ENCODE results near the gene PRPF31. TPM values are rescaled to one million over a fixed set of nuclear protein-coding genes. Genes with fewer than 3 reads are reported as not detected.
"Not testable (repeated sequence)": the region's sequence is repeated elsewhere in the genome, so short reads cannot be mapped to it uniquely, and the experiment has no call there.

Gene PRPF31
- total and polyA plus RNA-seq, 5 donors from 2014 or later, result 57.8 to 74.8 (median 65.6) TPM

GRCh38 chr19:54094426-54095000 is 21.0 kb upstream of the PRPF31 start:
- H3K27me3 Mint-ChIP-seq, result peaks cover 16% of the 10 kb centered on the region
- no peak overlapping the region for H3K27ac Mint-ChIP-seq
- Histone ChIP-seq H3K9me3 (ENCODE audit: control insufficient read depth in 2 of 2, low read length in 2 of 2) (no peaks in the 10 kb centered on the region), H3K27me3 (ENCODE audit: control insufficient read depth, insufficient read depth, low read length) (no peaks in the 10 kb centered on the region), H3K4me3 (ENCODE audit: low read depth, low read length) (no peak overlapping the region), H3K27ac (ENCODE audit: insufficient read depth, low read length, poor library complexity, severe bottlenecking) (no peak overlapping the region), H3K4me1 (ENCODE audit: control insufficient read depth, insufficient read depth, low read length, poor library complexity, severe bottlenecking) (peaks cover 7% of the 10 kb centered on the region), H3K36me3 (ENCODE audit: control insufficient read depth, insufficient read depth, low read length) (no peaks in the 10 kb centered on the region)
- peak overlapping the region in 1 of 4 donors; percentile 21 for H3K4me3 Mint-ChIP-seq
- ATAC-seq (ENCODE audit: low read depth in 2 of 2), result no peak
- H3K9me3 Mint-ChIP-seq, result peaks cover 0 to 4% (median 0%) of the 10 kb centered on the region in 7 donors
- peaks cover 4 to 9% (median 7%) of the 10 kb centered on the region in 4 donors for H3K4me1 Mint-ChIP-seq
- no peak for DNase-seq
- H3K36me3 Mint-ChIP-seq, result no peaks in the 10 kb centered on the region

GRCh38 chr19:54095136-54095858 is 20.3 kb upstream of the PRPF31 start:
- H3K36me3 ChIP-seq (ENCODE audit: control insufficient read depth, insufficient read depth, low read length), result no peaks in the 10 kb centered on the region
- peak overlapping the region in 1 of 4 donors; percentile 85 for H3K4me3 Mint-ChIP-seq
- H3K9me3 Mint-ChIP-seq, result peaks cover 0 to 4% (median 0%) of the 10 kb centered on the region in 7 donors
- DNase-seq (no peak), ATAC-seq (ENCODE audit: low read depth in 2 of 2) (no peak)
- H3K4me1 Mint-ChIP-seq, result peaks cover 4 to 9% (median 7%) of the 10 kb centered on the region in 4 donors
- no peak overlapping the region for H3K27ac ChIP-seq (ENCODE audit: insufficient read depth, low read length, poor library complexity, severe bottlenecking)
- peaks cover 16% of the 10 kb centered on the region for H3K27me3 Mint-ChIP-seq
- H3K27ac Mint-ChIP-seq, result no peak overlapping the region
- H3K36me3 Mint-ChIP-seq, result no peaks in the 10 kb centered on the region
- H3K4me3 ChIP-seq (ENCODE audit: low read depth, low read length), result no peak overlapping the region
- no peaks in the 10 kb centered on the region for H3K27me3 ChIP-seq (ENCODE audit: control insufficient read depth, insufficient read depth, low read length)
- H3K9me3 ChIP-seq (ENCODE audit: control insufficient read depth in 2 of 2, low read length in 2 of 2), result no peaks in the 10 kb centered on the region
- H3K4me1 ChIP-seq (ENCODE audit: control insufficient read depth, insufficient read depth, low read length, poor library complexity, severe bottlenecking), result peaks cover 7% of the 10 kb centered on the region

- H3K27ac ChIP-seq (ENCODE audit: insufficient read depth, low read length, poor library complexity, severe bottlenecking); H3K4me1 Mint-ChIP-seq; H3K36me3 ChIP-seq (ENCODE audit: control insufficient read depth, insufficient read depth, low read length); H3K9me3 Mint-ChIP-seq; H3K4me3 ChIP-seq (ENCODE audit: low read depth, low read length); H3K4me1 ChIP-seq (ENCODE audit: control insufficient read depth, insufficient read depth, low read length, poor library complexity, severe bottlenecking); H3K9me3 ChIP-seq (ENCODE audit: control insufficient read depth in 2 of 2, low read length in 2 of 2); H3K36me3 Mint-ChIP-seq; H3K27me3 ChIP-seq (ENCODE audit: control insufficient read depth, insufficient read depth, low read length): not testable (repeated sequence)
- peak; percentile 34 to 67 (median 46) for DNase-seq
- H3K27ac Mint-ChIP-seq, result peak overlapping the region in 2 of 3 donors; percentile 58 to 90
- ATAC-seq (ENCODE audit: low read depth in 2 of 2), result peak; percentile 75 to 78
- H3K27me3 Mint-ChIP-seq, result peaks cover 16% of the 10 kb centered on the region
- peak overlapping the region; percentile 15 to 85 (median 74) for H3K4me3 Mint-ChIP-seq
These were observed 19.5 kb upstream of the PRPF31 start for GRCh38 chr19:54095859-54096616.

- Histone ChIP-seq H3K9me3 (ENCODE audit: control insufficient read depth in 2 of 2, low read length in 2 of 2) (no peaks in the 10 kb centered on the region), H3K27ac (ENCODE audit: insufficient read depth, low read length, poor library complexity, severe bottlenecking) (no peak overlapping the region), H3K36me3 (ENCODE audit: control insufficient read depth, insufficient read depth, low read length) (no peaks in the 10 kb centered on the region), H3K4me3 (ENCODE audit: low read depth, low read length) (no peak overlapping the region), H3K4me1 (ENCODE audit: control insufficient read depth, insufficient read depth, low read length, poor library complexity, severe bottlenecking) (peaks cover 7% of the 10 kb centered on the region), H3K27me3 (ENCODE audit: control insufficient read depth, insufficient read depth, low read length) (no peaks in the 10 kb centered on the region)
- Mint-ChIP-seq H3K4me1 (peaks cover 4 to 12% (median 10%) of the 10 kb centered on the region in 4 donors), H3K27ac (peak overlapping the region; percentile 6 to 90 (median 58)), H3K27me3 (peaks cover 16% of the 10 kb centered on the region), H3K9me3 (peaks cover 0 to 4% (median 0%) of the 10 kb centered on the region in 7 donors), H3K4me3 (peak overlapping the region in 3 of 4 donors; percentile 65 to 79 (median 67)), H3K36me3 (no peaks in the 10 kb centered on the region)
- DNase-seq, result peak in 2 of 3 donors; percentile 33 to 54
- peak in 1 of 2 donors; percentile 29 for ATAC-seq (ENCODE audit: low read depth in 2 of 2)
These were observed 18.9 kb upstream of the PRPF31 start for GRCh38 chr19:54096617-54097106.

- Histone ChIP-seq H3K4me1 (ENCODE audit: control insufficient read depth, insufficient read depth, low read length, poor library complexity, severe bottlenecking) (peaks cover 19% of the 10 kb centered on the region), H3K36me3 (ENCODE audit: control insufficient read depth, insufficient read depth, low read length) (no peaks in the 10 kb centered on the region), H3K27ac (ENCODE audit: insufficient read depth, low read length, poor library complexity, severe bottlenecking) (no peak overlapping the region), H3K4me3 (ENCODE audit: low read depth, low read length) (no peak overlapping the region), H3K9me3 (ENCODE audit: control insufficient read depth in 2 of 2, low read length in 2 of 2) (no peaks in the 10 kb centered on the region), H3K27me3 (ENCODE audit: control insufficient read depth, insufficient read depth, low read length) (no peaks in the 10 kb centered on the region)
- H3K27me3 Mint-ChIP-seq, result peaks cover 15% of the 10 kb centered on the region
- DNase-seq (no peak), ATAC-seq (ENCODE audit: low read depth in 2 of 2) (no peak)
- no peak overlapping the region for H3K27ac Mint-ChIP-seq
- peaks cover 10 to 29% (median 16%) of the 10 kb centered on the region in 4 donors for H3K4me1 Mint-ChIP-seq
- H3K36me3 Mint-ChIP-seq, result no peaks in the 10 kb centered on the region
- H3K9me3 Mint-ChIP-seq, result peaks cover 0 to under 1% (median 0%) of the 10 kb centered on the region in 7 donors
- H3K4me3 Mint-ChIP-seq, result peak overlapping the region in 1 of 4 donors; percentile 23
These were observed 16.2 kb upstream of the PRPF31 start for GRCh38 chr19:54099190-54099902.

GRCh38 chr19:54099903-54100255 is 15.7 kb upstream of the PRPF31 start:
- H3K9me3 ChIP-seq (ENCODE audit: control insufficient read depth in 2 of 2, low read length in 2 of 2); H3K36me3 Mint-ChIP-seq; ATAC-seq (ENCODE audit: low read depth in 2 of 2); H3K27ac Mint-ChIP-seq; H3K9me3 Mint-ChIP-seq; H3K27ac ChIP-seq (ENCODE audit: insufficient read depth, low read length, poor library complexity, severe bottlenecking); H3K27me3 ChIP-seq (ENCODE audit: control insufficient read depth, insufficient read depth, low read length); H3K36me3 ChIP-seq (ENCODE audit: control insufficient read depth, insufficient read depth, low read length); DNase-seq; H3K4me3 ChIP-seq (ENCODE audit: low read depth, low read length): not testable (repeated sequence)
- H3K4me1 ChIP-seq (ENCODE audit: control insufficient read depth, insufficient read depth, low read length, poor library complexity, severe bottlenecking), result peaks cover 19% of the 10 kb centered on the region
- Mint-ChIP-seq H3K4me1 (peaks cover 9 to 34% (median 16%) of the 10 kb centered on the region in 4 donors), H3K27me3 (peaks cover 12% of the 10 kb centered on the region), H3K4me3 (peak overlapping the region in 1 of 4 donors; percentile 43)

GRCh38 chr19:54100561-54100960 is 15.0 kb upstream of the PRPF31 start, which contains the start of gene OSCAR:
TSS of gene OSCAR (minus strand) at chr19:54100803. CDS start at chr19:54100792, 11 bp downstream.
- Mint-ChIP-seq H3K27ac (peak within 1 kb of the TSS; percentile 8 to 65 (median 49)), H3K4me1 (peaks cover 11 to 39% (median 17%) of the 10 kb centered on the region in 4 donors), H3K36me3 (peaks cover 3% of the 10 kb centered on the region), H3K27me3 (peaks cover 12% of the 10 kb centered on the region), H3K9me3 (no peaks in the 10 kb centered on the region), H3K4me3 (peak within 1 kb of the TSS; percentile 53 to 99 (median 74))
- DNase-seq (no peak), ATAC-seq (ENCODE audit: low read depth in 2 of 2) (no peak)
- Histone ChIP-seq H3K4me1 (ENCODE audit: control insufficient read depth, insufficient read depth, low read length, poor library complexity, severe bottlenecking) (peaks cover 16% of the 10 kb centered on the region), H3K27me3 (ENCODE audit: control insufficient read depth, insufficient read depth, low read length) (no peaks in the 10 kb centered on the region), H3K27ac (ENCODE audit: insufficient read depth, low read length, poor library complexity, severe bottlenecking) (no peak within 1 kb of the TSS), H3K4me3 (ENCODE audit: low read depth, low read length) (no peak within 1 kb of the TSS), H3K9me3 (ENCODE audit: control insufficient read depth in 2 of 2, low read length in 2 of 2) (no peaks in the 10 kb centered on the region), H3K36me3 (ENCODE audit: control insufficient read depth, insufficient read depth, low read length) (peaks cover 3% of the 10 kb centered on the region)

Measured in CD4-positive, CD25-positive, alpha-beta regulatory T cell (primary cell).